T-helper 2 cell treated with Interferon-gamma antibody and Interleukin-4, amounts not matched to agents 100 ng/mL and 5 ng/mL, for 36 hours (primary cell): Measurements from ENCODE around the gene DPH6. TPM values are rescaled to one million over a fixed set of nuclear protein-coding genes. Genes with fewer than 3 reads are reported as not detected.

ENCODE experiments used
- intact Hi-C: fragments of 100-400 bp; cut with micrococcal nuclease; formaldehyde crosslinking; loops from one replicate; pipeline ENCODE4 v1.15.1; 2023
- total RNA-seq: library from RNA; stranded (reverse); gene quantifications from 2 replicates; pipeline ENCODE4 v1.2.3, GENCODE V29; 2022

DPH6 gene
- total RNA-seq, 1 donor from 2014 or later = 13.9 TPM

DNA sequence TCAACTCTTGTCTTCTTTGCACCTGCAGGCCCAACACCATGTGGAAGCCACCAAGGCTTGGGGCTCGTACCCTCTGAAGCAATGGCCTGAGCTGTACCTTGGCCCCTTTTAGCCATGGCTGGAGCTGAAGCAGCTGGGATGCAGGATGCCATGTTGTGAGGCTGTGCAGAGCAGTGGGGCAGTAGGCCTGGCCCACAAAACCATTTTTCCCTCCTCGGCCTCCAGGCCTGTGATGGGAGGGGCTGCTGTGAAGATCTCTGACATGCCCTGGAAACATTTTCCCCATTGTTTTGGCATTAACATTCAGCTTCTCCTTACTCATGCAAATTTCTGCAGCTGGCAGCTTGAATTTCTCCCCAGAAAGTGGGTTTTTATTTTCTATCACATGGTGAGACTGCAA is 58.5 kb downstream of the DPH6 start:
- intact Hi-C loops = no loop called here

DNA sequence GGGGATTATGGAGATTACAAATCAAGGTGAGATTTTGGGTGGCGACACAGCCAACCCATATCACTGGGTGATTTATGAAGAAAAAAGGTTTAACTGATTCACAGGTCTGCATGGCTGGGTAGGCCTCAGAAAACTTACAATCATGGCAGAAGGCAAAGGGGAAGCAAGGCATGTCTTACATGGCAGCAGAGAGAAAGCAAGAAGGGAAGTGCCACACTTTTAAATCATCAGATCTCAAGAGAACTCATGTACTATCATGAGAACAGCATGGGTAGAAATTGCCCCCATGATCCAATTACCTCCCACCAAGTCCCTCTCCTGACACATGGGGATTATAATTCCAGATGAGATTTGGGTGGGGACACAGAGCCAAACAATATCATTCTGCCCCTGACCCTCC is 59.7 kb downstream of the DPH6 start:
- intact Hi-C loops = no loop called here

DNA sequence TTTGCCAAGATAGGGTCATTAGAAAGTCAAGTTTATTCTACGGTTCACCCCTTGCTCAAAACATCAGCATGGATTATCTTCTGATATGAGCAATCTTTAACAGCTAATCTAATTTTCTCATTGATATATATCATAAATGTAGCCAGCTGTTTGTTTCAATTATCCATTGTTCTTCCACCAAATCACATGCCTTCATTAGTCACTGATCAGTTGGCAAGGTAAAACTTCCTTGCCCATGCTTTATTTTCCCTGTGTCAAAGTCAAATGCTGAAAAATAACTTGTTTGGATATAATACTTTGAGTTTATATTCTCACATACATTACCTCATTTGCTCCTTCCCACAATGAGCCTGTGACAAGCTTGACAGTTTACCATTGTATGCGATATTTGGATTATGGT is 60.6 kb downstream of the DPH6 start:
- intact Hi-C loops = no loop called here

DNA sequence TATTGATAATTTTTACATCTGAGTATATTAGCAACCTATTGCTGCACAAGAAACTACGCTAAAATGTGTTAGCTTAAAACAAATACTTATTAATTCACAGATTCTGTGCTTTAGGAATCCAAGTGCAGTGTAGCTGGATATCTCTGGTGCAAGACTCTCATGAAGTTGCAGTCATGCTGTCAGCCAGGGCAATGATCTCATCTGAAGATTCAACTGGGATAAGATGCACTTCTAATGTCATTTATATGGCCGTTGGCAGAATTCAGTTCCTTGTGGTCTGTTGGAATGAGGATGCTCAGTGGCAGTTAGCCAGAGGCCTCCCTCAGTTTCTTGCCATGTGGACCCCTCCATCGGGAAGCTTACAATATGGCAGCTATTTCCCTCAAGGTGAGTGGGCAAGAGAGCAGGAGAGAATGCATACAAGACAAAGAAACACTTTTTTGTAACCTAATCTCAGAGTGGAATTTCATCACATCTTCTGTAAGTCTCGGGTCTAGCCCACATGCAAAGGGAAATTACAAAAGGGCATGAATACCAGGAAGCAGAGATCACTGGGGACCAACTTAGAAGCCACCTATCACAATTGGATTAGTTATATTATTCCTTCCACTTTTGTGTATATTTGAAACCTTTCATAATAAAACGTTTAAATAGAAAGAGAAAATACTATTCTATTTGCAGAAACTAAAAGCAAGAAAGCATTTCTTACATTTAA is 61.6 kb downstream of the DPH6 start:
- intact Hi-C loops = no loop called here

DNA sequence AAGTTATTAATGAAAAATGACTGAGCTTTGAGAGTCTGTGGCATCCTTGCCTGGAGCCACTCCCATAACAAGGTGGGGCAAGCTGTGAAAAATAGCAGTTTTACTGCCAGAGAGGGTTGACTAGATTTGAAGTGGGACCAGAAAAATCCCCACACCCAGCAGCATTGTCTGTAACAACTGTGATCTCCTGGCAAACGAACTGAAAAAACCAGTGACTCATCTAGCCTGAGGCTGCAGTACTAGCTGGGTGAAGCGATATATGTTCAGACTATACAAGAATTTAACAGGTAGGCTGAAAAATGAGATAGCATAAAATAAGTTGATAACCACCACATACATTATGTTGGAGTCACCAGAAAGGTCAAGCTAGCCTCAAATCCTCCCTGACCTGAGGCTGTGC is 64.0 kb downstream of the DPH6 start:
- intact Hi-C loops = no loop called here

GRCh38 chr15:35481064-35481463 is 64.9 kb downstream of the DPH6 start:
- intact Hi-C loops = no loop called here

- intact Hi-C loops = no loop called here
Observed at GRCh38 chr15:35479423-35479822, 66.5 kb downstream of the DPH6 start.

GRCh38 chr15:35477312-35478262 is 68.4 kb downstream of the DPH6 start:
- intact Hi-C loops = no loop called here

DNA sequence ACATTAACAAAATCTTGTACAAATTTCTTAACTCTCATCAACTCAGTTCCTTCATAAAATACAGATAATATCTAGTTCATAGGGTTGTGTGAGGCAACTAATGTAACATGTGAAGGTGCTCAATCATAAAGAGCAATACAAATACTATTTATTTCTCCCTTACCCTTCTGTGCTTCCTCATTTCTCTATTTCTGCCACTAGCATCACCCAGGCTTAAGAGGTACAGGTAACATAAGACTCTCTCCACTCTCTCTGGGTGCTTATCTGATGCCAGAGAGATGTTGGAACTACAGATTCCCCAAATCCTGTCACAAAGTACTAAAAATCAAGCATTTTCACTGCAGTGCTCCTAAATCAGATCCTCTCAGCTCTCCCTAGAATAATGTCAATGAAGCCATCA is 74.9 kb downstream of the DPH6 start:
- intact Hi-C loops = no loop called here

GRCh38 chr15:35470441-35470840 is 75.5 kb downstream of the DPH6 start:
- intact Hi-C loops = no loop called here

GRCh38 chr15:35466476-35466875 is 79.5 kb downstream of the DPH6 start:
- intact Hi-C loops = no loop called here

DNA sequence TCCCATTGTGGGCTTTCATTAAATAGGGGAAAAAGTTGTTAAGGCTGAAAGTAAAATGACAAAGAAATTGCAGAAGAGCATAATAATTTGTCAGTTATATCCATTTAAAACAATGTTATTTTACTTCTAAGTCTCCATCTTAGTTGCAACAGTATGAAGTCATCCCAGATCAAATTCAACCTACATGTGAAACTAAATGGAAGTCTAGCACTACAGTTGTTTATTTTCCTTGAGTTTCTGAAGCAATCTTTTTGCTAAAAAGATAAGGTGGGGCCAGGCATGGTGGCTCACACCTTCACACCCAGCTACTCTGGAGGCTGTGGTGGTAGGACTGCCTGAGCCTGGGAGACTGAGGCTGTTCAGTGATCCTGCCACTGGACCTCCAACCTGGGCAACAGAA is 80.2 kb downstream of the DPH6 start:
- intact Hi-C loops = no loop called here

- intact Hi-C loops = no loop called here
Observed at GRCh38 chr15:35460616-35461015, 85.3 kb downstream of the DPH6 start.

GRCh38 chr15:35458176-35458856 is 87.6 kb downstream of the DPH6 start:
- intact Hi-C loops = no loop called here

- intact Hi-C loops = no loop called here
Observed at GRCh38 chr15:35455201-35455600, 90.8 kb downstream of the DPH6 start.

- intact Hi-C loops = no loop called here
Observed at GRCh38 chr15:35450492-35450891, 95.5 kb downstream of the DPH6 start.

DNA sequence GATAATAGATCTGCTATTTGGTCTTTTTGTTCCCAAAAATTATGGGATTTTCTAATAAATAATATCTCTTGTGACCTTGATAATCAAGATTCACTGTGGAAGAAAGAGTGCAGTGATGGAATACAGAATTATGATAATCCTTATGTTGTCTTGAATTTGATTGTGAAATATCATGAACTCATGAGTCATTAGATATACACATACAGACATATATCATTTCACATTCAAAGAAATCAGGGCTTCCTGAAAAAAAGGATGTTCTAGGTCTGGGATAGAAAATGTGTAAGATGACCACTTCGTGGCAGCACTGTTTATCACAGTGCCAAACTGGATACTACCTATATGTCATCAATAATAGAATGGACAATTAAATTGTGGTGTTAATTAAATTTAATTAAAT is 97.7 kb downstream of the DPH6 start:
- intact Hi-C loops = no loop called here

DNA sequence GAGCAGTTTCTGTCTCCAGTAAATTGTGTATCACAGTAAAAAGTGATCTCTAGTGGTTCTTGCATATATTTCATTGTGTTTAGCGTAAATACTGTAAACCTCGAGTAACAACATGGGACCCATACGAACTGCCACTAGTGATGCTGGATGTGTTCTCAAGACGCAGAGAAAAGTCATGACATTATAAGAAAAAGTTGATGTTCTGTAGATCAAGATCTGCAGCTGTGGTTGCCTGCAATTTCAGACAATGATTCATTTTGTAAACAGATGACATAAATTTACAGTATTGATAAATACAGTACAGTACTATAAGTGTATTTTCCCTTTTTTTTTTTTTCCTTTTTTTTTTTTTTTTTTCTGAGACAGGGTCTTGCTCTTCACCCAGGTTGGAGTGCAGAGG is 100.1 kb downstream of the DPH6 start:
- intact Hi-C loops = loop anchor here (2.0 kb wide), 1 partner anchor 367 kb away; no protein-coding TSS in a partner anchor

DNA sequence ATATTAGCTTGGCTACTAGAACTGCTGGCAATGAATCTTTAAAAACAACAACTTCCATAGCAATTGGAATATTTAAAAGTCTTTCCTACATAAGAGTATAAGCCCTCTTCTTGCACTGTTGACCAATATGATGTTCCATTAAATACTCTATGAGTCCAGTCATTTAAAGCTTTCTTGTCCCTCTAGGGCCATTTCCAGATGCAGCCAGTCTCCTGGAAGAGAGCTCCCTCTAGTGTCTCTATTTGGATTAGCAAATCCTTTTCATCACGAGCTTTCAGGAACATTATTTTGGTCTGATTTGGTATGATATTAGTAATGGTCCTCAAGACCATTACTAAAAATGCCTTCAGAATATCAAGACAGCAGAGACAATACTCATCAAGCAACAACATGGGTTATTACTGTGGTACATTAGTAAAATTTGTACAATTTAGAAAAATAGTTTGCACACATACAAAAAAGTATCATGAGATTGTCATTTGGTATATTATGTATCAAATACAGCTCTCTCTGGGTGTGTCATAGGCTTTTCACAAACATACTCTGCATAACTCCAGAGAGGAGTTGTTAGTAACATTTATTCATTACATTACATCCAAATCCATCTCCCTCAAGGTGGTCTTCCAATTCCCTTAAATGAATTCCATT is 101.3 kb downstream of the DPH6 start:
- intact Hi-C loops = loop anchor here (2.0 to 5.0 kb wide), 2 partner anchors 157 to 366 kb away; no protein-coding TSS in a partner anchor

DNA sequence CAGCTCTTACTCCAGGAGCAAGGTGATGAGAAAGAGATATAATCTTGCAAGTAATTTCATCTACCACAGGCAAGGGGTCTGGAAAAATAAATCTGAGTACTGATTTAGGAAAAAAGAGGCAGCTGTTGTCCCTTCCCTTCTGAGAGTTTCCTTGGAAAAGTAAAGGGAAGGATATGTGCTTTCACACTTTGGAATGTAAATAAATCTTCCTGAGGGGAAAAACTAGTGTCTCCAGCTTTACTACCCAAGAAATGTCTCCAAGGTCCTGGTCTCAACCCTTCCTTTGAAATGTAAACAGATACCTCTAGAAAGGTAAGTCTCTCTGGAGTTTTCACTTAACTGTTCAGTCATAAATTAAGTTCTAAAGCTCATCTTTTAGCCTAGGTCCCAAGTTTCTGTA is 102.6 kb downstream of the DPH6 start:
- intact Hi-C loops = loop anchor here (5.0 kb wide), 1 partner anchor 156 kb away; no protein-coding TSS in a partner anchor

GRCh38 chr15:35442742-35443141 is 103.2 kb downstream of the DPH6 start:
- intact Hi-C loops = loop anchor here (5.0 kb wide), 1 partner anchor 155 kb away; no protein-coding TSS in a partner anchor
